Vagina (tissue), 2 donors: ENCODE data around the gene LSP1. TPM values are rescaled to one million over a fixed set of nuclear protein-coding genes. Genes with fewer than 3 reads are reported as not detected.

Source experiments
- DNase-seq, 2 donors: peaks; one replicate each; pipeline ENCODE4 v3.0.0-alpha.2; 2017; ENCODE audit errors: extremely low spot score in 2 of 2
- H3K27ac ChIP-seq: fragments of 200-600 bp; sonication (generic); one replicate; pipeline ENCODE4 v1.5.1; 2019
- H3K27me3 ChIP-seq: fragments of 200-600 bp; sonication (generic); one replicate; pipeline ENCODE4 v1.5.1; 2019
- H3K36me3 ChIP-seq, 2 donors: fragments of 200-600 bp; sonication (generic); one replicate each; pipeline ENCODE4 v1.5.1; 2017 to 2019
- H3K4me1 ChIP-seq: fragments of 200-600 bp; sonication (generic); one replicate; pipeline ENCODE4 v1.5.1; 2019
- H3K4me3 ChIP-seq, 2 donors: fragments of 200-600 bp; sonication (generic); 1 replicate in 1 of 2; 2 replicates in 1 of 2; pipeline ENCODE4 v1.5.1; 2016 to 2019
- H3K9me3 ChIP-seq: fragments of 200-600 bp; sonication (generic); one replicate; pipeline ENCODE4 v1.5.1; 2019
- POLR2A ChIP-seq, 2 donors: fragments of 450-650 bp; IDR thresholded peaks; one replicate each; pipeline ENCODE4 v1.6.1; 2017; ENCODE audit warnings: antibody characterized with exemption in 2 of 2, mild to moderate bottlenecking in 2 of 2, moderate library complexity in 2 of 2
- POLR2AphosphoS5 ChIP-seq, 2 donors: sonication (generic); formaldehyde crosslinking; IDR thresholded peaks; one replicate each; pipeline ENCODE4 v1.9.0; 2017; ENCODE audit warnings: antibody characterized with exemption in 2 of 2, mild to moderate bottlenecking in 2 of 2, low read depth in 1 of 2; ENCODE audit not compliant: insufficient read depth in 1 of 2
- intact Hi-C: fragments of 100-400 bp; cut with DNase I; formaldehyde crosslinking; loops from one replicate; pipeline ENCODE4 v1.15.1; 2023
- total RNA-seq: library from RNA; depleted of rRNA; stranded (reverse); fragments of >200 nt; gene quantifications from one replicate; pipeline ENCODE4 v1.2.3, GENCODE V29; 2016
- TF ChIP-seq, protein P1 (sequence below), 3 experiments: fragments of 450-650 bp in 2 of 3; fragments of 200-600 bp in 1 of 3; sonication (generic) in 1 of 3; IDR thresholded peaks; one replicate each; pipeline ENCODE4 v1.5.1; 2017 to 2019; ENCODE audit warnings: antibody characterized with exemption in 3 of 3, mild to moderate bottlenecking in 2 of 3, moderate library complexity in 2 of 3

Gene LSP1
- total RNA-seq, 1 donor from 2014 or later = 32.7 TPM

DNA sequence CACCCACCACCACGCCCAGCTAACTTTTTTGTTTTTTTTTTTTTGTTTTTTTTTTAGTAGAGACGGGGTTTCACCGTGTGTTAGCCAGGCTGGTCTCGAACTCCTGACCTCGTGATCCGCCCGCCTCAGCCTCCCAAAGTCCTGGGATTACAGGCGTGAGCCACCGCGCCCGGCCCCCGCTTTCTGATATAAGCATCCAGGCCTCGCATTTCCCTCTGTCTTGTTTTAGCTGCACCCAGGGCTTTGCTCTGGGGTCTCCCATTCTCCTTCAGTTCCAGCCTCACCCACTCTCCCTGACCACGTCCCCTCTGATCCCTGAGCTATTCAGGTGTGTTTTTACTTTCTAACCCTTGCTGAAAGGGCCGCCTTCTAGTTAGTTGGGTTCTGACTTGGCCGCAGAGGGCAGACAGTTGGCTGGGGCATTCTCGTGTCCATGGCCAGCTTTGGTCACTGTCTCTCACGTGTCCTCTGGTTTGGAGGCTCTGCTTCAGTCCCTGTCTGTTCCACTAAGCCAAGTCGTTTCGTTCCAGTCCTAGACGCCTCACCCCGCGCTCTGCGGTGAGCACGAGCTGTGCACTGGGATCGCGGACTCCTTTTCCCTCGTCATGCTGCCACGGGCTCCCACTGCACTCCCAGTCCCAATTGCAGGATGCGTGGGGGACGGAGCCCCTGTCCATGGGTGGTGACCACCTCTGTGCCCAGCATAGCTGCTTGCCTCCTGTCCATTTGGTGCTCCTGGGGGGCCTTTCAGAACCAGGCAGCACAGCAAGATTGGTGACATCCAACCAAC, 60.6 kb downstream of the LSP1 start:
- H3K4me3 ChIP-seq = no peak overlapping the region
- H3K36me3 ChIP-seq = no peaks in the 10 kb centered on the region
- TF ChIP-seq POLR2A (IDR thresholded peaks at IDR 0.05) = no peak
- TF ChIP-seq, protein P1, sequence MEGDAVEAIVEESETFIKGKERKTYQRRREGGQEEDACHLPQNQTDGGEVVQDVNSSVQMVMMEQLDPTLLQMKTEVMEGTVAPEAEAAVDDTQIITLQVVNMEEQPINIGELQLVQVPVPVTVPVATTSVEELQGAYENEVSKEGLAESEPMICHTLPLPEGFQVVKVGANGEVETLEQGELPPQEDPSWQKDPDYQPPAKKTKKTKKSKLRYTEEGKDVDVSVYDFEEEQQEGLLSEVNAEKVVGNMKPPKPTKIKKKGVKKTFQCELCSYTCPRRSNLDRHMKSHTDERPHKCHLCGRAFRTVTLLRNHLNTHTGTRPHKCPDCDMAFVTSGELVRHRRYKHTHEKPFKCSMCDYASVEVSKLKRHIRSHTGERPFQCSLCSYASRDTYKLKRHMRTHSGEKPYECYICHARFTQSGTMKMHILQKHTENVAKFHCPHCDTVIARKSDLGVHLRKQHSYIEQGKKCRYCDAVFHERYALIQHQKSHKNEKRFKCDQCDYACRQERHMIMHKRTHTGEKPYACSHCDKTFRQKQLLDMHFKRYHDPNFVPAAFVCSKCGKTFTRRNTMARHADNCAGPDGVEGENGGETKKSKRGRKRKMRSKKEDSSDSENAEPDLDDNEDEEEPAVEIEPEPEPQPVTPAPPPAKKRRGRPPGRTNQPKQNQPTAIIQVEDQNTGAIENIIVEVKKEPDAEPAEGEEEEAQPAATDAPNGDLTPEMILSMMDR (IDR thresholded peaks at IDR 0.05) = no peak
- no peak for TF ChIP-seq POLR2AphosphoS5 (IDR thresholded peaks at IDR 0.05; ENCODE audit: insufficient read depth in 1 of 2, low read depth in 1 of 2)
- H3K4me1 ChIP-seq = peaks cover 21% of the 10 kb centered on the region
- no peaks in the 10 kb centered on the region for H3K27me3 ChIP-seq
- no peak overlapping the region for H3K27ac ChIP-seq
- intact Hi-C loops = no loop called here
- DNase-seq = no peak
- H3K9me3 ChIP-seq = no peaks in the 10 kb centered on the region

DNA sequence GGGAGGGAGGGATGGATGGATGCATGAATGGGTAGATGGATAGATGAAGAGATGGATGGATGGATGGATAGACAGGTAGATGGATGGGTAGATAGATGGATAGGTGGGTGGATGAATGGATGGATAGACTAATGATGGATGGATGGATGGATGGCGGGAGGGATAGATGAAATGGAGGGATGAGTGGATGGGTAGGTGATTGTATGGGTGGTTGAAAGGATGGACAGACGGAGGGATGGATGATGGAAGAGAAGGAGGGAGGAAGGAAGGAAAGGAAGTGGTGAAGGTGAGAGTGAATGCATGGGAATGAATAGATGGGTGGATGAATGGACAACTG, 62.9 kb downstream of the LSP1 start:
- Histone ChIP-seq H3K27ac (no peak overlapping the region), H3K36me3 (no peaks in the 10 kb centered on the region), H3K27me3 (no peaks in the 10 kb centered on the region), H3K9me3 (no peaks in the 10 kb centered on the region), H3K4me3 (no peak overlapping the region), H3K4me1 (peaks cover 22% of the 10 kb centered on the region)
- no peak for DNase-seq
- TF ChIP-seq POLR2AphosphoS5 (IDR thresholded peaks at IDR 0.05; ENCODE audit: insufficient read depth in 1 of 2, low read depth in 1 of 2) = no peak
- no peak for TF ChIP-seq POLR2A (IDR thresholded peaks at IDR 0.05)
- TF ChIP-seq, protein P1 (IDR thresholded peaks at IDR 0.05) = no peak
- intact Hi-C loops = loop anchor here (1.0 kb wide), 1 partner anchor 22 kb away; no protein-coding TSS in a partner anchor

DNA sequence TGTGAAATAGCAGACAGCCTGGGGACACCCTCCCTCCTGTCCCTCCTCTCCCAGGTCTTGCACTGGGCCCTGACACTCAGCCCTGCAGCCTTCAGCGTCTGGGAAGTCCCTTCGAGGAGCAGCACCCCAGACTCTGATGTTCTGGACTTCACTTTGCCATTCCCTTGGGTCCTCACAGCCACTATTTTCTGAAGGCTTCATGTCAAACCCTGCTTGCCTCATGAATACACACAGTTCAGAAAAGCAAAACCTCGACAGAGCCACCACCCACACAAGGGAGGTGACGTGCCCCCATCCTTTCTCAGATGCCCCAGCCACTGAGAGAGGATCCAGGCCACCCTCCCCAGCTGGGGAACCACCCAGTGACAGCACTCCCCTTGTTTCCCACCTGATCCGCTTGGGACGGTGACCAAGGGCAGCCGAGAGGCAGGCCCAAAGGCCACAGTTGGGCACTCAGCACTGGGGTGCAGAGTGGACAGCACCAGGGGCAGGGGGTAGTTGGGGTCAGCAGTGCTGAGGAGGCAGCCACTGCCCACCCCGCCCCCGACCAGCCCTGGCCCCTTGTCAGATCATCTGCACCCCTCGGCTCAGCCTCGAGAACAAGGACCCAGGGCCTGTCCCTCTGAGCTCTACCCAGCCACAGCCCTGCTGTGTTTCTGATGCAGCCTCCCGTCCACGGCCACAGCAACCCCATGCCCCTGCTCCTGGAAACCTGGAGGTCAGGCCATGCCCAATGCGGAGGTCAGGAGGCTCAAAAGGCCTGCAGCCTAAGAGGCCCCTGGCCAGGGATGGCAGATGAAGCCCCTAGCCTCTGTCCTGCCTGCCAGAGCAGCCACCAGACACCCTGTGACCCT, 63.5 kb downstream of the LSP1 start:
- Histone ChIP-seq H3K9me3 (no peaks in the 10 kb centered on the region), H3K27ac (no peak overlapping the region), H3K4me1 (peaks cover 26% of the 10 kb centered on the region), H3K27me3 (no peaks in the 10 kb centered on the region), H3K4me3 (no peak overlapping the region), H3K36me3 (no peaks in the 10 kb centered on the region)
- intact Hi-C loops = loop anchor here (1.0 kb wide), 1 partner anchor 23 kb away; no protein-coding TSS in a partner anchor
- DNase-seq = no peak
- no peak for TF ChIP-seq POLR2A (IDR thresholded peaks at IDR 0.05)
- TF ChIP-seq, protein P1 (IDR thresholded peaks at IDR 0.05) = no peak
- TF ChIP-seq POLR2AphosphoS5 (IDR thresholded peaks at IDR 0.05; ENCODE audit: insufficient read depth in 1 of 2, low read depth in 1 of 2) = no peak

DNA sequence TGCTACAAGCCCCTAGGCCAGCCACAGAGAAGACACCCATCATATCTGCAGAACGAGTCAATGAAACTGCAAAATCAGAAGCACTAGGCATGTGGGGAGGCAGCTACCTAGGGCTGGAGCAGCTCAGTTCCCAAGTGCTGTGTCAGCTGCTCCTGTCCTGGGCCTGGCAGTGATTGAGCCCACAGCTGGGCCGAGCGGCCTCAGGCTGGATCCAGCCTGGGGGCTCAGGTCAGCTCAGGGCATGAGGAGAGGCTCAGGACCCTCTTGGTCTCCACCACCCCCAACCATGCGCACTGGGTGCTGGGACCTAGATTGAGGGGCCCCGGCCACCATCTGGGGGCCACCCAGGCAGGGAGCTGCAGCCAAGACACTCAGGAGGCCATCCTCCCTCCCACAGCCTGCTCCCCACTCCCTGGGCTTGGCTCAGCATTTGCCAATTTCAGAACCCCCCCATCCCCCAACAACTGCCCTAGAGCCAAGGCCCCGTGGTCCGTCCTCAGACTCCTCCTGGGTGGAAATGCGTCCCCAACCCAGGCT, 64.2 kb downstream of the LSP1 start:
- Histone ChIP-seq H3K4me1 (peaks cover 33% of the 10 kb centered on the region), H3K36me3 (no peaks in the 10 kb centered on the region), H3K4me3 (no peak overlapping the region), H3K27me3 (no peaks in the 10 kb centered on the region), H3K27ac (peak overlapping the region; percentile 31), H3K9me3 (no peaks in the 10 kb centered on the region)
- TF ChIP-seq, protein P1 (IDR thresholded peaks at IDR 0.05) = no peak
- TF ChIP-seq POLR2A (IDR thresholded peaks at IDR 0.05) = no peak
- no peak for TF ChIP-seq POLR2AphosphoS5 (IDR thresholded peaks at IDR 0.05; ENCODE audit: insufficient read depth in 1 of 2, low read depth in 1 of 2)
- intact Hi-C loops = loop anchor here (1.0 kb wide), 1 partner anchor 24 kb away; no protein-coding TSS in a partner anchor
- DNase-seq = no peak
